ENCODE data around the gene RPTOR.
A peak's percentile ranks its signal among the peaks of the same experiment; 100 is the strongest.

Gene RPTOR

DNA sequence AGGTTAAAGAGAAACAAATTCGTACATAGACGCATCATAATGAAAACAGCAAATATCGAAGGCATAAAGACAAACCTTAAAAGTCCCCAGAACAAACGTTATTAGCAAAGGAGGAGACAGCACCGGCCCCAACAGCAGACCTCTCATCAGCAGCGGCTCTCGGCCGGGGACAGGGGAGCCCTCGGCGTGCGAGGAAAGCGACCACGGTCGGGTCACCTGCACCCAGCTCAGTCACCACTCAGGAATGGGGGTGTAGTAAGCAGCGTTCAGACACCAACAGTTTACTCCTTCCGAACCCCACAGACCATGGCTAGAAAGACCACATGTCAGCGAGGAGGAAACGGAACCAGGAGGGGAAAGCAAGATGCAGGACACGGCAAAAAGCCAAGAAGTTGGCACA is 337.7 kb downstream of the RPTOR start:
- DNase-seq, result no peak

DNA sequence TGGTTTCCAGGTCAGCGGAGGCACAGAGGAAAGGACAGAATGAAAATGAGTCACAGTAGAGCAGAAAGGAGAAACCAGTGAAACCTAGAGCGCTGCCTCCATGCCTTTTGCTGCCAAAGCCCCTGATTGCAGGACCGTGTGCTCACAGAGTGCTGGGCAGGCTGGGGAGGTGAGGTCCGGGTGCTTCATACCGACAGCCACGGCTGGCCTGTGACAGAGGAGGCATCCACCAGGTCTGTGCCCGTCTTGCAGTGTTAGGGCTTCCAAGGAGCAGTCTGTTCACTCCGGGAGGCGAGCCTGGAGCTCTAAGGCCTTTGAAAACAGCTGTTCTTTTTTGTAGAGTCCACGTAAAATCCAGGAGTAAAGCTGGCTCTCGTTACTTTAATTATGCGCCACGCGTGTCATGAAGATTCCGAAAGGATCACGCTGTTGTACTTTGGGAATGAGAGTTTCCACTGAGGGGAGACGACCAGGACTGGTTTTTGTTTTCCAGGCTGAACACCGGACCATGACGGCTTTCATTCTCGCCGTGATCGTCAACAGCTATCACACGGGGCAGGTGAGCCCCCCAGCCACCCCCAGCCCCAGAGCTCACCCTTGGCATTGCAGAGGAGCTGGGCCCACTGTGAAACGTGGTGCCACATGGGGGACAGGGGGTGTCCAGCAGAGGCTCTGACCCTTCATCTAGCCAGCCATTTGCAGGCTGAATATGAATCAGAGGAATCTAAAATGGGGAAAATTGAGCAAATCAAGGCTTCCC is 338.5 kb downstream of the RPTOR start:
- no peak for DNase-seq

DNA sequence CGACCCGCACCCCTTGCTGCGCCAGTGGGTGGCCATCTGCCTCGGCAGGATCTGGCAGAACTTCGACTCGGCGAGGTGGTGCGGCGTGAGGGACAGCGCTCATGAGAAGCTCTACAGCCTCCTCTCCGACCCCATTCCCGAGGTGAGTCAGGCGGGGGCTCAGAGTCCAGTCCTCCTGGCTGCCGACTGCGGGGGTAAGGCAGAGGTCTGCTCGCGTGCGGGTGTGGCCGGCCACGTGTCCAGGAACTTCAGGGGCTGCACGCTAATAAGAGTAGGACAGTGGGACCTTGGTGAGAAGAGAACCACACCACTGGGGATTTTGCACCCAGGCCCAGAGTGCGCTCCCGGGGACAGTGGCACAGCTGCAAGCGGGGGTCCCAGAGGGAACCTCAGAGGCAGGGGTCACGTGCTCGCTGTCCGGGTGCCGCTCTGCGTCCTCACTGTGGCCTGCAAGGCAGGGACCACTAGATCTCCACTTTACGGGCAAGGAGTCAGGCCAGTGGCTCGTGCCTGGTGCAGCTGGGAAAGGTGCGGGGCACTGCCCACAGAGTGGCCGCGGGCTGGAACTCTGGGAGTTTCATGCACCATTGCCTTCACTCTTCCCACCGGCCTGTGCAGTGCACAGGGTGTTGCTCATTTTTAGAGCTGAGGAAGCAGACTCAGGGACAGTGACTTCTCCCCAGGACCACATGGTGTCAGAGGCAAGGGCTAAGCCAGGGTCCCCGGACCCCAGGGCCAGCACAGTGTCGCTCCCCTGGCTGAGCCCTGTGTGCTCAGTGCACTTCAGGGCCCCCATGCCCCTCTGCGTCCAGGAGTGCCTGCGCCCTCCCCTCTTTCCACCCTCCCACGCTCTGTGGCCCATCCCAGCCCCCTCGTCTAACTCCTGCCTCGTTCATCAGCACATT is 339.4 kb downstream of the RPTOR start:
- DNase-seq, result no peak

DNA sequence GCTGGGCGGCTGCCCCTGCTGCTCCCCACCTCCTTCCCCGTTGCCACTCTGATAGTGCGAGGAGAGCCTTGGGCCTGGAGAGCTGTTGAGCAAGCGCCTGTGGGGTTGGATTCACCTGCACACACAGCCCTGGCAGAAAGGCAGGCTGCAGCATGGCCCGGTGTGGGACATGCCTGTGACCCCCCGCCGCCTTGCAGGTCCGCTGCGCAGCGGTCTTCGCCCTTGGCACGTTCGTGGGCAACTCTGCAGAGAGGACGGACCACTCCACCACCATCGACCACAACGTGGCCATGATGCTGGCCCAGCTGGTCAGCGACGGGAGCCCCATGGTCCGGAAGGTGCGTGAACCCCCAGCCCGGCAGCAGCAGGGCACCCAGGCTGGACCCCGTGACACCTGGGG is 340.2 kb downstream of the RPTOR start:
- DNase-seq, result no peak

DNA sequence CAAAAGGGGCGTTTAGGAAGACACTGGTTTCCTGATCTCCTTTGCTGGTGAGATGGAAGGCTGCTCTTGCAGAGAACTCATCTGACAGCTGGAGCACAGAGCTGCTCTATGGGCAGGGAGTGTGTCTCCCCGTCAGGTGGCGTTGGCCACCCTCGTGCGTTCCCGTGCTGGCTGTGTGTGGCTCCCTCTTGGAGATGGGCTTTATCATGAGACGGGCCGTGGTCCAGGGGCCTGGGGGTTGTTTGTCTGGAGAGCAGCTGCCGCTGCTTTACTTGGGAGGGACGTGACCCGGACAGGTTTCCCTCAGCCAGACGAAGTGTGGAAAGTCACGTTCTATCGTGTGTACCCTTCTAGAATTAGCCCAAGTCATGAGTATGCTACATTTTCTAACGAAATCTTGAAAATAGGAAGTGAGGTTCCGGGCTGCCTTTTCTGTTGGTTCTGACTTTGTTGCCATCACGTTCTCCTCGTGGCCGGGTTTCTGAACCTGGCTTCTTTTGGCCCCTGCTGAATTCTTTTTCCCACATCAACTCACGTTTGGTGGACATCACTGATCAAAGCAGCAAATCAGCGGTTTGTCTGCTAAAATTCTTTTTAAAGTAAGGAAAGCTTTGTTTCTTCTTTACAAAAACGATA is 341.4 kb downstream of the RPTOR start:
- no peak for DNase-seq

DNA sequence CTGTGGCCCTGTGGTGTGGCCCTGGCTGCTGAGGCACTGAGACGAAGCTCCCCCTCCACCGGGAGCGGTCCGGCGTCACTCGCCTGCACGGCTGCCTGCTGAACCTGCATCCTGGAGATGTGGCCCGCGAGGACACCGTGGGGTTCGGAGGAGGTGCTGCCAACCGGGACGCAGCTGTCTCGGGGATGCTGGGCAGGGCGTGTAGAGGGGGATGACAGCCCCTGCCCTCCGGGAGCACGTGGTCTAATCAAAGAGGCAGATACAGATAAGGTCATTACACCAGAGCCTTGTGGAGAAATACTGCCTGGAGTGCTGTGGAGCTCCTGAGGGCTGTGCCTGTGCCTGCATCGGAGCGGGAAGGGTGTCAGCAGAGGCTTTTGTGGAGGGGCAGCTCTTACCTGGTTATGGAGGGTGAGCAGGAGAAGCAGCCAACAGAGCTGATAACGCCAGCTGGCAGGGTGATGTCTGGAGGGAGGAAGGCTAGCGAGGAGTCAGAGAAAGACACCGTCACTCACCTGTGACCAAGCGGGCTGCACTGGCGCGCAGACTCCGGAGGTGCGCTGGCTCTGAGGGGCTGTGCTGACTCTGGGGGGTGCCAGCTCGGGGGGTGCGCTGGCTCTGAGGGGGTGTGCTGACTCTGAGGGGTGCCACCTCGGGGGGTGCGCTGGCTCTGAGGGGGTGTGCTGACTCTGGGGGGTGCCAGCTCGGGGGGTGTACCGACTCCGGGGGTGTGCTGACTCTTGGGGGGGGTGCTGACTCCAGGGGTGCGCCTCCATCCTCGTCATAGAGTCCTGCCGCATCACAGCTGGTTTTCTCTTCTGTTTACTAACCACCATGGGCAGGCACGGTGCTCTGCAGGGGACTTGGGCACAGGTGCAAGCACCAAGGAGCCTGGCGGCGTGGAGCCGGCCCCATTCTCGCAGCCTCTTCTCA is 342.3 kb downstream of the RPTOR start:
- DNase-seq, result no peak

DNA sequence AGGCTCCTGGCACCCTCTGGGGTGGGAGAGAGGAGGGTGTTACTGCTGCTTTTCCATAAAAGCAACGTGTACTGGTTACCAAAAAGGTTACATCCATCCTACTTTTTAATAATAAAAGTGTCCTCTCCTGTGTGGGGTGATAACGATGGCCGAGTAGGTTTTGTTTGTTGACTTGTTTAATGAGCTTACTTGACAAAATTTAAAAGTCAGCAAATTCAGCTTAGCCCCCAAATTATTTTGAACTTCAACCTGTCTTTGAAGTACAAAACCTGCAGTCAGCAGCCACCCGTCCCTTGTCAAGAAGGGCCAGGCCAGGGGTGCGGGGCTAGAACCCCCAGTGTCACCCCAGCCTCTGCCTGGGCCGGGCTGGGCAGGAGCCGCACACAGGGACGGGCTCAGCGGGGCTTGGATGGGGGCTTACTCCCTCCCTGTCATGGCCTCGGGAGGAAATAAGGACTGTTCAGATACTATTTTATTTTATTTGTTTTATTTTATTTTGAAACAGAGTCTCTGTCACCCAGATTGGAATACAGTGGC is 343.1 kb downstream of the RPTOR start:
- no peak for DNase-seq

DNA sequence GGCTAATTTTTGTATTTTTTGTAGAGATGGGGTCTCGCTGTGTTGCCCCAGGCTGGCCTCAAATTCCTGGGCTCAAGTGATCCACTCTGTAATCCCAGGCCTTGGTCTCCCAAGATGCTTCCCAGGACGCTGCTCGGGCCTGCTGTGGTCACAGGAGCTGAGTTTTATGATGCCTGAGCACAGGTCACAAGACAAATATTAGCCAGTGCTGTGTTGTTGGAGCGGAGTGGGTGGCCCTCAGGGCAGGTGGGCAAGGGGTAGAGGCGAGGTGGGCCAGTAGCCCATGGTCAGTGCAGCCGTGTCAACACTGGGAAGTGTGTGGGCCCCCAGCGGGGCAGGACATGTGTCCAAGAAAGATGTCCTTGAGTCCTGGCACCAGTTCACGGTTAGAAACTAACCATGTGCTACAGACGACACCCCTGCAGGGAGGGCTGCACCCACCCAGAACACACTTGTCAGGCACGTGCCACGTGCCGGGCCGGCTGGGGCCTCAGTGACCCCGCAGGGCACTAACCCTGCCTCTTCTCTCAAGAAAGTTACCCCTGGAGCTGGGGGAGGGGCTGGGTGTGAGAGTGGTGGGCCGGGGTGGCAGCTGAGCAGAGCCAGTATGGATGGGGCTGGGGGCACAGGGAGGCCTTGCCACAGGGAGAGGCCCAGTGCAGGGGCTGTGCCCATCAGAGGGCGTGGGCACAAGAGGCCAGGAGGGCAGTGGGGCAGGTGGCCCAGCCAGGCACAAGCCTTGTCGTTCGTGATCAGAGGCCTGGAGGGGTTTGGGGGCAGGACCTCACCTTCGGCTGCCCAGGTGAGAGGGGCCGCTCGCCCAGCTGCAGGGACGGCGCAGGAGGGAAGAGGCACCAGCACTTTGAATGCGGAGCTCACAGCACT is 343.9 kb downstream of the RPTOR start:
- DNase-seq, result no peak

DNA sequence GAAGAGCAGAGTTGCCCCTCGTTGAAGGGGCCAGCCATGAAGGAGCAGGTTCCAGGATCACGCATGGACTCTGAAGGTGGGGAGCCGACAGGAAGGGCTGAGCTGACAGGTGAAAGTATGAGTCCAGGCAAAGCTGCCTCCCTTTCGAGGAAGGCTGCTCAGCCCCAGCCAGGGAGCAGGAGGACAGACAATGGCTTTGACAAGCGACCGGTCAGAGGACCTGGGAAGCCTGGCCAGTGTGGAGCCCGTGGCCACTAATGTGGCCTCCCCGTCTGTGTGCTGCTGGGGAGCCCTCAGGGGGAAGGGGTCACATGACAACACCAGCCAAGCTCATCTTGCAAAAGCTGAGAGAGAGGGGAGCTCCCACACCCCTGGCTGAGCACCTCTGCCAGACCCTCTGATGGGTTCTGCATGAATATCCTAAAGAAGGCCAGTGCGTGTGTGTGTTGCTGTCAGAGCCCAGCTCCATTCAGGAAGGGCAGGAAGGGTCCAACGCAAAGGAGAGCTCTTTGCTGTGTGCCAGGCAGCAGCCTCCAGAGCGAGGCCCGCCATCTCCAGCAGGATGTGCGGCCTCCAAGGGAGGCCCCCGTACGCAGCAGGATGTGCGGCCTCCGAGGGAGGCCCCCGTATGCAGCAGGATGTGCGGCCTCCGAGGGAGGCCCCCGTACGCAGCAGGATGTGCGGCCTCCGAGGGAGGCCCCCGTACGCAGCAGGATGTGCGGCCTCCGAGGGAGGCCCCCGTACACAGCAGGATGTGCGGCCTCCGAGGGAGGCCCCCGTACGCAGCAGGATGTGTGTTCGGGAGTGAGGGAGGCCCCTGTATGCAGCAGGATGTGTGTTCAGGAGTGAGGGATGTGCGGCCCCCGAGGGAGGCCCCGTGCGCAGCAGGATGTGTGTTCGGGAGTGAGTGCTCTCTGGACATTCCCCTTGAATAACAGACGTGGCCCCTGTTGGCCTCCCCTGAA is 344.9 kb downstream of the RPTOR start:
- no peak for DNase-seq

DNA sequence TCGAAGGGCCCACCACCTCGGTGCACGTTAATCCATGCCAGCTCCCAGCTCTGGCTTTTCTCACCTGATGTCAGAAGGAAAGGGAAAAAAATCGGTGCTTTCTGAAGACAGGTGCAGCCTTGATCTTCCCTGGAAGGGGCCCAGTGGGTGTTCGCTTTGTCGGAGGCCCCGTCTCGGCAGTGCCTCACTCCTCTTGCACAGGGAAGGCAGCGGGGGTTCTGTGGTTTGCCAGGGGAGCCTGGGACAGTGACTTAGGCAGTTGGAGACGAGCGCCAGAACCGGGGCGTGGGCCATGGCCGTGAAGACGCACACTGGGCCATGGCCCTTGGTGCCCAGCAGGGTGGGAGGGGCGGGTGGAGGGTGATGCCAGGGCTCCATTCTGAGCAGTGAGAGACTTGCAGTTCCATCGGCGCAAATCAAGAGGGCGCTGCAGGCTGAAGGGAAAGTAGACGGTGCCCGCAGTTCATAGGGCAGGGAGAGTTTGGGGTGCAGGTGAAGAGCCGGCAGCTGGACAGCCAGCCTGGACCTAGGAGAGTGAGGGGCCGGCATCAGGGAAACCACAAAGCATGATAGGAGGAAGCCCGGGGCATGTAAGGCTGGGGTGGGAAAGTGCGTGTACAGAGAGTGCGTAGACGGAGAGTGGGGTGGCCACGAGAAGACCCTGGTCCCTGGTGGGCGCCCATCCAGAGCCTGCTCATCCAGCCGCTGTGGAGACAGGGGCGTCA is 345.7 kb downstream of the RPTOR start:
- no peak for DNase-seq

DNA sequence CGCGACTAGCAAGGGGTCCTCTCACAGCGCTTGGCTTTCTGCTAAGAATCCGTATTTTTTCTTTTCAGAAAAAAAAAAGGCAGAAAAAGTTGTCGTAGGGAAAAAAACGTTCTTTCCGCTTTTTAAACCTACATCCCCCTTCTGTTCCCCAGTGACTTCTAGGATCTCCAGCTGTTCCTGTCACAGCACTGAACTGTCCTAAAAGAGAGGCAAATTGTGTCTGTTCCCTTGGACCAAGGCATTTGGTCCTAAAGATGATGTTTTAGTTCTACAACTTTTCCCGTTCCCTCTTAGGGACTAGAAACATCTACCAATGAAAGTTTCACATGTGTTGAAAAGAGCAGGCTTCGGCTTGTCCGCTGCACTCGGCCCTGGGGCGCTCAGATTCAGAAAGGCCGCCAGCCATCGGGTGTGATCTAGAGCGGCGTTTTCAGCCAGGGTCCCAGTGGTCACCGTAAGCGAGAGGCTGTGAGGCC is 346.3 kb downstream of the RPTOR start:
- DNase-seq, result no peak

DNA sequence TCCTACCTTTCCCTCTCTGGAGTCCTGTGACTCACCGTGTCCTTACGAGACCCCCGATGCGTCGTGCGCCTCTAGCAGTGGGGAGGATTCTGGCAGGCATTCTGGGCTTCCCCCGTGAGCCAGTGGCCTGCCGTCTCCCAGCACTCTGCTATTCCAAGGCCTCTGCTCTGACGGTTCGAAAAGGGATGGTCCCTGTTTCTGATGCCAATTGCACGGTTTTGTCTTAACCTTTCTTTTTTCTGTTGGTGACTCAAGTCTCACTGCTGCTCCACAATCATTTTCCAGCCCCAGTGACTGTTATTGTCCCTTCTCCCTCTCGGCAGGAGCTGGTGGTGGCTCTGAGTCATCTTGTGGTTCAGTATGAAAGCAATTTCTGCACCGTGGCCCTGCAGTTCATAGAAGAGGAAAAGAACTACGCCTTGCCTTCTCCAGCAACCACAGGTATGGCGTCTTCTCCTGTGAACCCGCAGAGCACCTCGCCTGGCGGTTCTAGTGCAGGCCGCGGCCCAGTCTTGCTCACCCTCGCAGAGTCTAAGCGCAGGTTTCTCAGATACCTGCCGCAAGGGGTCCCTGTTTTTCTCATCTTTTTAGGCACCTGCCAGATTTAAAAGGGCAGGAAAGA is 346.9 kb downstream of the RPTOR start:
- DNase-seq, result no peak

DNA sequence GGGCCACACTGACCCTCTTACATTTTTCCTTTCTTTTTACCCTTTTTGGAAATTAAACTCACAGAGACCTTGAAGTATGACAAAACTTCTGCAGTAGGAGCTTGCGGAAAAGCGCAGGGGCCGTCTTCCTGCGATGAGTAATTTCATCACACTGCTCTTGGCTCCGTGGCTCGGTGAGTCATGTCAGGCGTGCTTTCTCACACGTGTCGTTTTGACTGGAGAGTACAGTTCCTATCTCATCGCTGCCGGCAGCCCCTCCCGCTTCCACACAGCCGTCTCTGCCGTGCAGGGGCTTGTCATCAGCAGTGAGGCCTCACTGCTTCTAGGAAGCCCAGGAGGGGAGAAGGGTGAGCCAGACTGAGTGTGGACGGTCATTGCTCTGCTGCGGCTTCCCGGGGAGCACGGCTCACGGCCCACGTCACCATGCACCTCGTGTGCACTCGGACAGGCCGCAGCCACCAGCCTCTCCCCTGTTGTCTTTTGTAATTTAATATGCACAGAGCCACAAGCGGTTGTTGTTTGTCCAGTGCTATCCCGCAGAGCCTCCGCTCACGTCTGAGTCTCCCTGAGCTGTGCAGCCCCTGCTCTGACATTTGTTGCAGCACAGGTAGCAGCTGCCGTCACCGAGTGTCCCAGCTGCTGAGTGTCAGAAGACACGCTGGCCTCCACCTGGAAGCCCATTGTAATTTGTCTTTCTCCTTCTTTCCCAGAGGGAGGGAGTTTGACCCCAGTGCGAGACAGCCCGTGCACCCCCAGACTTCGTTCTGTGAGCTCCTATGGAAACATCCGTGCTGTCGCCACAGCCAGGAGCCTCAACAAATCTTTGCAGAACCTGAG is 347.6 kb downstream of the RPTOR start:
- DNase-seq, result peak; percentile 44

DNA sequence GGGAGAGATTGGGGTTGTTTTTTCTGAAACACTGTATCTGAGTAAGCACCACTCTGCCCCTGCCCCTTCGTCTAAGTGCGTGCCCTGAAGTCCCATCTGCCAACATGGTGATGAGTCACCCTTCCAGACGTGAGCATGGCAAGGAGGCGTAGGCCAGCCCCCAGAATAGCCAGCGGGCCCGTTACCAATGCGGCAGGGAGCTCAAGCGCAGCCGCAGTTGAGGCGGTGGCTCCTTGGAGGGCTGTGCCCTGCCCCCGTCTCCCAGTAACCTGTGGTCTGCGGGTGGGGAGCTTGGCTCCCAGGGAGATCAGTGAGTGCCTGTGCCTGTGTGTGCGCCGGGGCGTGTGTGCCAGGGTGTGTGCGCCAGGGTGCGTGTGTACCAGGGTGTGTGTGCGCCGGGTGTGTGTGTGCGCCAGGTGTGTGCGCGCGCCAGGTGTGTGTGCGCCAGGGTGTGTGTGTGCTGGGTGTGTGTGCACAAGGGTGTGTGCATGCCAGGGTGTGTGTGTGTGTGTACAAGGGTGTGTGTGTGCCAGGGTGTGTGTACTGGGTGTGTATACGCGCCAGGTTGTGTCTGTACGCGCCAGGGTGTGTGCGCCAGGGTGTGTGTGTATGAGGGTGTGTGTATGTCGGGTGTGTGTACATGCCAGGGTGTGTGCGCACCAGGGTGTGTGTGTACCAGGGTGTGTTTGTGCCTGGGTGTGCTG is 348.4 kb downstream of the RPTOR start:
- DNase-seq, result no peak

DNA sequence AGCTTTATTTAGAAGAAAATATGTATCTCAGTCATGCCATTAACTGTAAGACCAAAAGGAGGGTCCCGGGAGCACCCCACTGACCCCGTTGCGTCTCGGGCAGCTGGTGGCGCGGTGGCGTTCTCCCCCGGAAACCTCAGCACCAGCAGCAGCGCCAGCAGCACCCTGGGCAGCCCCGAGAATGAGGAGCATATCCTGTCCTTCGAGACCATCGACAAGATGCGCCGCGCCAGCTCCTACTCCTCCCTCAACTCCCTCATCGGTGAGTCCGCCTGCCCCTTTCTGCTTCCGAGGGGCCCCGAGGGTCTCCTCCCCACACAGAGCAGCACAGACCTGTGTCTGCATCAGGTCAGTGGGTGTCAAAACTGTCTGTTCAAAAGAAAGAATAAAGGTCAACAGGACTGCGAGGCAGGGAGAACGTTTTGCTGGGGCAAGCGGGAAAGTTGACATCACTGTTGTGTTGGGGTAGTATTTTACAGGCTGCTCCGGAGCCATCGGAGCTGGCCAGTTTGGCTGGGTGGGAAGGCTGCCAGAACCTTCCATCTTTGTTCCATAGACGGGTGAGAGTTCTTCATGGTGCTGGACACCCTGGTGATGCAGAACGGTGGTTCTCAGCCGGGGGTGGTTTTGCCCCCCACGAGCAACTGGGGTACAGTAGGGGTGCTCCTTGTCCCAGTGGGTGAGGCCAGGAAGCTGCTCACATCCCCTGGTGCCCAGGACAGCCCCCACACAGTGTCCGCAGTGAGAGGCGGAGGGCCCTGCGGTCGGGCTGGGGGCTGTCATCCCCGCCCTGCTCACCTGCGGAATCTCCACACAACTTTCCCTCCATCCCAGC is 349.2 kb downstream of the RPTOR start:
- no peak for DNase-seq

DNA sequence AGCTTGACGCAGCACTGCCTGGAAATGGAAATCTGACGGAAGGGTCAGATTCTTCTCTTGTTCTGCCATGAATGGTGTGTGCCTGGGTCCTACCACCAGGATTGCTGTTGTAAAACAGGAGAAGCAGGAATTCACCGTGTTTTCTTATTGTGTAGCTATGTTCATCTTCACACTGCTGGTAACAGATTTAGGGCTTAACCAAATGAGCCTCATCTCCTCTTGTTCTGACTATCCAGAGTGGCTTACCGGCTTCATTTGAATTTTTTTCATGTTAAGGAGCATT is 349.7 kb downstream of the RPTOR start:
- DNase-seq, result no peak
